Prostate gland (tissue), 2 donors: ENCODE measurements around the gene GTPBP3. TPM values are rescaled to one million over a fixed set of nuclear protein-coding genes. Genes with fewer than 3 reads are reported as not detected.
A peak's percentile ranks its signal among the peaks of the same experiment; 100 is the strongest.

Source experiments
- DNase-seq: peaks from one replicate; pipeline ENCODE4 v3.0.0-alpha.2; 2019; ENCODE audit warnings: low spot score
- H3K27ac ChIP-seq, 2 donors: fragments of 200-600 bp; sonication (generic); 2 replicates each; pipeline ENCODE4 v1.5.1; 2017 to 2019
- H3K27me3 ChIP-seq: fragments of 200-600 bp; sonication (generic); replicated peaks from 2 replicates; pipeline ENCODE4 v1.5.1; 2019; ENCODE audit not compliant: insufficient read depth
- H3K36me3 ChIP-seq, 2 donors: fragments of 200-600 bp; sonication (generic); 1 replicate in 1 of 2; 2 replicates in 1 of 2; pipeline versions ENCODE4 v1.5.1 to v1.8.1; 2017 to 2019
- H3K4me1 ChIP-seq: fragments of 200-600 bp; sonication (generic); replicated peaks from 2 replicates; pipeline ENCODE4 v1.5.1; 2019
- H3K4me3 ChIP-seq, 2 donors: fragments of 200-600 bp; sonication (generic); 2 replicates each; pipeline ENCODE4 v1.5.1; 2017 to 2019
- H3K9me3 ChIP-seq: fragments of 200-600 bp; sonication (generic); 2 replicates; pipeline ENCODE4 v1.5.1; 2017
- POLR2A ChIP-seq: fragments of 450-650 bp; IDR thresholded peaks from one replicate; pipeline ENCODE4 v1.6.1; 2016; ENCODE audit warnings: antibody characterized with exemption, mild to moderate bottlenecking
- POLR2AphosphoS5 ChIP-seq: sonication (generic); formaldehyde crosslinking; IDR thresholded peaks from one replicate; pipeline ENCODE4 v1.6.1; 2017; ENCODE audit warnings: antibody characterized with exemption
- WGBS: methylation state at CpG from one replicate; pipeline ENCODE4 v1.1.5; 2018; 5-methylcytosine and 5-hydroxymethylcytosine counted together
- intact Hi-C: fragments of 100-400 bp; cut with DNase I; formaldehyde crosslinking; loops from one replicate; pipeline ENCODE4 v1.14.2; 2022
- total RNA-seq, 2 donors: library from RNA; depleted of rRNA; stranded (reverse); fragments of >200 nt; gene quantifications; one replicate each; pipeline ENCODE4 v1.1.0, GENCODE V29; 2016
- TF ChIP-seq, protein P1 (sequence below), 4 experiments: fragments of 200-600 bp in 2 of 4; fragments of 450-650 bp in 2 of 4; sonication (generic) in 2 of 4; IDR thresholded peaks; 1 replicate in 3 of 4; 2 replicates in 1 of 4; pipeline ENCODE4 v1.5.1; 2016 to 2019; ENCODE audit warnings: antibody characterized with exemption in 4 of 4, mild to moderate bottlenecking in 2 of 4, moderate library complexity in 2 of 4

GTPBP3 gene
- 10 to 100 TPM; 42.4 to 67.0 TPM for total RNA-seq

DNA sequence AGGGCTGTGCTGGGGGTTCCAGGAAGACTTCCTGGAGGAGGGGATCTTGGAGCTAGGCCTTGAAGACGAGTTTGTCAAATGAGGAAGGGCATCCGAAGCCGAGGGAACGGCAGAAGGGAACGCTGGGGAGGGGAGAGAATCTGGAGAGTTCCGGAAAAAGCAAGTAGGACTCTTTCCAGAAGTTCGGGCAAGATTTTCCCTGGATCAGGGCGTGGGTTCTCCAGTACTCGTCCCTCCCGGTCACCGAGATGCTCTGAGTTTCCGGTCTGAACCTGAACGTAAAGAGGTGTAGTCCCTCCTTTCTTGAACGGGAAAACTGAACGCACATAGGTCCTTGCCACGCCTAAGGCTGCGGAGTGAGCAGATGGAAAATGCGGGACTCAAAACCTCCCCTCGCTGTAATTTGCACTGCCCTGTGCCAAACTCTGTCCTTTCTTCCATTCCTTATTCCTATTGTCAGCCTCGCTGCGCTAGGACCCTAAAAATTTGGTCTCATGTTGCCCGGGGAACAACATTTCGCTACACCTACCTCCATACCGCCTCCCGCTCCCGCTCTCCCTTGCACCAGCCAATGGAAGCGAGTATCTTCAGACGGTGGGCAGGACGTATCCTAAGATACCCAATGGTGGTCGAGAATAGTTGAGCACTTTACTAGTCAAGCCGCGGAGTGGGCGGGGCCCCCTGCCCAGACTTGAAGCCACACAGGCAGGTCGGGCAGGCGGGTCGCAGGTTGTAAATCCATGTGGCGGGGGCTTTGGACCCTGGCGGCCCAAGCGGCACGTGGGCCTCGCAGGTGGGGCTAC lies at the start of gene GTPBP3:
Gene GTPBP3 (plus strand): TSS at position 682 of the 803 bp plus-strand sequence. CDS start 59 bp downstream, at position 741.
- 0% methylated on average over 41 of the region's 41 CpGs for WGBS
- peak; percentile 98 for DNase-seq
- H3K27ac ChIP-seq, result peak within 1 kb of the TSS; percentile 90 to 91
- peaks cover 4% of the 10 kb centered on the region for H3K4me1 ChIP-seq
- peak within 1 kb of the TSS; percentile 64 to 66 for H3K4me3 ChIP-seq
- TF ChIP-seq POLR2A, result peak; percentile 45
- TF ChIP-seq, protein P1, sequence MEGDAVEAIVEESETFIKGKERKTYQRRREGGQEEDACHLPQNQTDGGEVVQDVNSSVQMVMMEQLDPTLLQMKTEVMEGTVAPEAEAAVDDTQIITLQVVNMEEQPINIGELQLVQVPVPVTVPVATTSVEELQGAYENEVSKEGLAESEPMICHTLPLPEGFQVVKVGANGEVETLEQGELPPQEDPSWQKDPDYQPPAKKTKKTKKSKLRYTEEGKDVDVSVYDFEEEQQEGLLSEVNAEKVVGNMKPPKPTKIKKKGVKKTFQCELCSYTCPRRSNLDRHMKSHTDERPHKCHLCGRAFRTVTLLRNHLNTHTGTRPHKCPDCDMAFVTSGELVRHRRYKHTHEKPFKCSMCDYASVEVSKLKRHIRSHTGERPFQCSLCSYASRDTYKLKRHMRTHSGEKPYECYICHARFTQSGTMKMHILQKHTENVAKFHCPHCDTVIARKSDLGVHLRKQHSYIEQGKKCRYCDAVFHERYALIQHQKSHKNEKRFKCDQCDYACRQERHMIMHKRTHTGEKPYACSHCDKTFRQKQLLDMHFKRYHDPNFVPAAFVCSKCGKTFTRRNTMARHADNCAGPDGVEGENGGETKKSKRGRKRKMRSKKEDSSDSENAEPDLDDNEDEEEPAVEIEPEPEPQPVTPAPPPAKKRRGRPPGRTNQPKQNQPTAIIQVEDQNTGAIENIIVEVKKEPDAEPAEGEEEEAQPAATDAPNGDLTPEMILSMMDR (IDR thresholded peaks at IDR 0.05), result peak in 2 of 4 experiments; percentile 4 to 5
- TF ChIP-seq POLR2AphosphoS5, result peak; percentile 95
- intact Hi-C loops, result no loop called here
- no peaks in the 10 kb centered on the region for H3K9me3 ChIP-seq
- no peaks in the 10 kb centered on the region for H3K27me3 ChIP-seq
- H3K36me3 ChIP-seq, result no peaks in the 10 kb centered on the region

DNA sequence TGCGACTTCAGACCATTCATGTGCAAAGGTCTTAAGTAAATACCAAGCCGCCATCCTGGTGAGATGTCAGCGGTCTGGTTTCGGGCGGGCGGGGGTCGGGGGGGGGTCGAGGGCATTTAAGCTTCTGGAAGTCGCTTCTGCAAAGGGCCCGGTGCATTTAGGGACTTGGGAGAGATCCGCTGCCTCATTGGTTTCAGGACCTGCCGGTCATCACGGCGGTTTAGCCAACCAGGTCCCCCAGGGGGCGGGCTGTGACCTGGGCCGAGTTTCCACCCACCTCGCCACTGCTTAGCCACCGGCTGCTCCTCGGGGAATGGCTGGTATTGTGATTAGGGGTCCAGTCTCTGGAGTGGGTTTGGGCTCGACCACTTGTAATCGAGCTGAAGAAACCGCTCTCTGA lies 47.9 kb upstream of the GTPBP3 start:
- WGBS, result 20% methylated on average over 22 of the region's 22 CpGs
- Histone ChIP-seq H3K36me3 (no peaks in the 10 kb centered on the region), H3K4me3 (no peak overlapping the region), H3K27me3 (no peaks in the 10 kb centered on the region), H3K9me3 (no peaks in the 10 kb centered on the region), H3K27ac (no peak overlapping the region), H3K4me1 (no peaks in the 10 kb centered on the region)
- intact Hi-C loops, result no loop called here
- TF ChIP-seq, protein P1 (IDR thresholded peaks at IDR 0.05), result peak in 1 of 4 experiments; percentile 24
- no peak for TF ChIP-seq POLR2A
- TF ChIP-seq POLR2AphosphoS5, result no peak
- no peak for DNase-seq

GRCh38 chr19:17292301-17293074 lies 44.9 kb upstream of the GTPBP3 start:
- 19% methylated on average over 34 of the region's 46 CpGs for WGBS
- Histone ChIP-seq H3K27me3 (no peaks in the 10 kb centered on the region), H3K36me3 (no peaks in the 10 kb centered on the region), H3K9me3 (no peaks in the 10 kb centered on the region), H3K27ac (peak overlapping the region; percentile 29 to 44), H3K4me1 (no peaks in the 10 kb centered on the region), H3K4me3 (peak overlapping the region; percentile 22 to 35)
- no peak for TF ChIP-seq POLR2A
- peak; percentile 39 for TF ChIP-seq POLR2AphosphoS5
- TF ChIP-seq, protein P1 (IDR thresholded peaks at IDR 0.05), result peak in 3 of 4 experiments; percentile 15 to 64 (median 61)
- DNase-seq, result peak; percentile 59
- intact Hi-C loops, result loop anchor here (5.0 kb wide), 1 partner anchor 95 kb away; no protein-coding TSS in a partner anchor

DNA sequence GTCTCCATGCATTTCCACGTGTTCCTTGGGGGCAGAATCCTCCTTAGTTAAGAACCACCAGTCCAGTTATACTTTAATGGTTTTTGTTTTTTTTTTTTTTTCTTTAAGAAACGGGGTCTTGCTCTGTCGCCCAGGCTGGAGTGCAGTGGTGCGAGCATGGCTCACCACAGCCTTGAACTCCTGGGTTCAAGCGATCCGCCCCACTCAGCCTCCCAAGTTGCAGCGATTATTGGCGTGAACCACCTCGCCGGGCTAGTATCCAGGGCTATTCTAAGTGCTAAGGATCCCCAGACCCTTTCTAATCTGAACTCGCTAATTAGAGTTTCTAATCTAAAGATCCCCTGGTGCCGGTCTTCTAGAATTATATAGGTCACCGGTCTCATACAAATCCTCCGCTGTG lies 43.7 kb upstream of the GTPBP3 start:
- Histone ChIP-seq H3K27ac (no peak overlapping the region), H3K4me3 (no peak overlapping the region), H3K36me3 (no peaks in the 10 kb centered on the region), H3K9me3 (no peaks in the 10 kb centered on the region), H3K27me3 (no peaks in the 10 kb centered on the region), H3K4me1 (no peaks in the 10 kb centered on the region)
- TF ChIP-seq, protein P1 (IDR thresholded peaks at IDR 0.05), result no peak
- TF ChIP-seq POLR2AphosphoS5 (no peak), POLR2A (no peak)
- 92% methylated on average over 14 of the region's 14 CpGs for WGBS
- no peak for DNase-seq
- intact Hi-C loops, result loop anchor here (5.0 kb wide), 1 partner anchor 94 kb away; no protein-coding TSS in a partner anchor
